C4-2B (cell line): Measurements from ENCODE around the gene PLA2G4A.

ENCODE experiments used
- ZFX ChIP-seq: fragments of 450-650 bp; IDR thresholded peaks from 2 replicates; pipeline ENCODE4 v1.6.1; 2017
- TF ChIP-seq, protein P1 (sequence below): fragments of 450-650 bp; conservative IDR thresholded peaks from 2 replicates; pipeline ENCODE4 v1.5.1; 2017; ENCODE audit warnings: mild to moderate bottlenecking

DNA sequence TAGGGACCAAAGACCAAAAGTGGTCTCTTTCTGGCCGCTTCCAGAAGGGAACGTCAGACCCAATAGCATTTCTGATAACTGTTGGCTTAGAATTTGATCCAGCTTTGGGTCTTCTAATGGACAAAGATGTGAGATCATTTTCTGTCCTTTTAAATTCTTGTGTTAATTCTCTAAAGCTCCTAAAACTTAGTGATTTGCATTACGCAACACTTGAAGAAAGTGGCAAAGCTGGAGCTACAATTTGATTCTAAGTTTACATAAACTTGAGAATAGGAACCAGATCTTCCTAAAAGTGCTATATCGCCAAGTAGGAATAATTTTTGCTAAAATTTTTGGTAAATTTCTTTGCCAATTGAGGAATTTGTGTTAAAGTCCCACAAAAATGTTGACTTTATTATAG, 21.6 kb upstream of the PLA2G4A start:
- TF ChIP-seq, protein P1, sequence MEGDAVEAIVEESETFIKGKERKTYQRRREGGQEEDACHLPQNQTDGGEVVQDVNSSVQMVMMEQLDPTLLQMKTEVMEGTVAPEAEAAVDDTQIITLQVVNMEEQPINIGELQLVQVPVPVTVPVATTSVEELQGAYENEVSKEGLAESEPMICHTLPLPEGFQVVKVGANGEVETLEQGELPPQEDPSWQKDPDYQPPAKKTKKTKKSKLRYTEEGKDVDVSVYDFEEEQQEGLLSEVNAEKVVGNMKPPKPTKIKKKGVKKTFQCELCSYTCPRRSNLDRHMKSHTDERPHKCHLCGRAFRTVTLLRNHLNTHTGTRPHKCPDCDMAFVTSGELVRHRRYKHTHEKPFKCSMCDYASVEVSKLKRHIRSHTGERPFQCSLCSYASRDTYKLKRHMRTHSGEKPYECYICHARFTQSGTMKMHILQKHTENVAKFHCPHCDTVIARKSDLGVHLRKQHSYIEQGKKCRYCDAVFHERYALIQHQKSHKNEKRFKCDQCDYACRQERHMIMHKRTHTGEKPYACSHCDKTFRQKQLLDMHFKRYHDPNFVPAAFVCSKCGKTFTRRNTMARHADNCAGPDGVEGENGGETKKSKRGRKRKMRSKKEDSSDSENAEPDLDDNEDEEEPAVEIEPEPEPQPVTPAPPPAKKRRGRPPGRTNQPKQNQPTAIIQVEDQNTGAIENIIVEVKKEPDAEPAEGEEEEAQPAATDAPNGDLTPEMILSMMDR = no peak
- TF ChIP-seq ZFX = no peak
